SHP77 (cell line): Measurements from ENCODE around the gene ADAM23.

ENCODE experiments used
- DNase-seq, 2 experiments: peaks; one replicate each; lab custom pipeline; 2025; lab: John Stamatoyannopoulos, UW

Gene ADAM23

DNA sequence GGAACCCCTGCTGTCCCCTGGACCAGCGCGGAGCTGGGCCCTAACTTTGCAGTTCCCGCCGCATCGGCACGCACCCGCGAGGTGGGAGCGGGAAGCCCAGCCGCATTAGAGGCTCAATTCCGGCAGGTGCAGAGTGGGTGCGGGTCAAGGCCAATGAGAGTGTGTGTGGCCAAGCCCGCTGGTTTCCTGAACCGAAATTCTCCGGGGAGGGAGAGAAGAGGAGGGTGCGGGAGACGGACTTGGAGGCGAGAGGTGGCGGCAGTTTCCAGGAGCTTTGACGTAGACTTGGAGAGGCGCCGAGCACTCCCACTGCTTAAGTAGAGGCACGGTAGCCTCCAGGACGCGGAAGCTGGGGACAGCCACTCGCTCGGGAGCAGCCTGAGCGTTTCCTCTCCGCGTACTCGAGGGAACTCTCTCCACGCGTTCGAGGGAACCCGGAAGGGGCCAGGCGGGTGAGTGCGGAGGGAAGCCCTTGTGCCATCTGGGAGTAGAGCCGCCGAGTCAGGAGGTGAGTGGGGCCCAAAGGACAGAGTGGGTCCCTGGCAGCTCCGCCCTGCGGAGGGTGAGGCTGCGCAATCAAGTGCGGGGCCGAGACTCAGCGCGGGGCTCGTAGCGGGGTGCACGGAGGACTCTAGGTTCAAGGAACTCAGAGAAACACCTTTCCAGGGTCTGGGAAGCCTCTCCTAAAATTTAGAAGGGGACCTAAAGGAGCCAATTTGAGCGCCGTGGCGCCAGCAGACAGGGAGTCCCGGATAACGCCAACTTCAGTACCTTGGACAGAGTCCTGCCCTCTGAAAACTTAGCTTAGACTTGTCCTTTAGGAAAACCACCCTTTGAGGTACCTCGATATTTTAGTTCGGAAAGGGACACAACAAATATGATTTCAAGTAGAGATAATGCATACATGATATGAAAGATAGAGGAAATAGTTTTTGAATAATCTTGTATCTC, 199.0 kb downstream of the ADAM23 start, which contains the start of gene FAM237A:
Gene FAM237A (plus strand): TSS at position 413 of the 951 bp plus-strand sequence. CDS start 1,750 bp downstream, outside the sequence.
- DNase-seq = no peak

- DNase-seq = no peak
Measured at GRCh38 chr2:206647985-206648384, 204.7 kb downstream of the ADAM23 start.

DNA sequence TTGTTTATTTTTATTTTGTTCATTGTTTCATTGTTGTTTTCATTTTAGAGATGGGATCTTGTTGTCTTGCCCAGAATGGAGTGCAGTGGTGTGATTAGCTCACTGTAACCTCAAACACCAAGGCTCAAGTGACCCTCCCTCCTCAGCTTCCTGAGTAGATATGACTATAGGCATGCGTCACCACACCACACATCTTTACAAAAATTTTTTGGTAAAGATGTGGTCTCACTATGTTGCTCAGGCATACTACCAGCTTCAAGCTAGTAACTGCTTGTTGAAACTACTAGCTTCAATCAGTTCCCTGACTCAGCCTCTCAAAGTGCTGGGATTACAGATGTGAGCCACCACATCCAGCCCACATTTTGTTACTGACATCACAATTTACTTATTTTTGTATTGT, 213.8 kb downstream of the ADAM23 start:
- no peak for DNase-seq

GRCh38 chr2:206665251-206665650, 221.9 kb downstream of the ADAM23 start:
- no peak for DNase-seq
